H1 (cell line): ENCODE measurements around the gene MICA. TPM values are rescaled to one million over a fixed set of nuclear protein-coding genes. Genes with fewer than 3 reads are reported as not detected.

Source experiments
- CTCF ChIA-PET: fragments of 300-600 bp; sonication (Branson Sonifier 250); formaldehyde crosslinking; loops from one replicate; lab custom pipeline; 2021; ENCODE audit not compliant: partially characterized antibody; lab: Charles Lee
- POLR2A ChIA-PET: fragments of 300-600 bp; sonication (Branson Sonifier 250); formaldehyde crosslinking; loops from one replicate; lab custom pipeline; 2021; ENCODE audit warnings: inconsistent platforms; ENCODE audit not compliant: partially characterized antibody; lab: Charles Lee
- DNase-seq, 2 experiments: peaks; one replicate each; pipeline versions ENCODE4 v3.0.0 to v3.0.0-alpha.2; 2010 to 2022; ENCODE audit warnings: low spot score in 2 of 2, low read depth in 1 of 2, mixed read lengths in 1 of 2
- FAIRE-seq: peaks from 2 replicates; lab custom pipeline; 2011; peaks lifted over from hg19 to GRCh38; lab: Jason Lieb, UNC
- H2AFZ ChIP-seq: 2 replicates; pipeline ENCODE4 v1.8.1; 2012; ENCODE audit warnings: low read length, inconsistent platforms
- H2AK5ac ChIP-seq: 2 replicates; pipeline ENCODE4 v1.6.1; 2013; ENCODE audit warnings: low read depth, low read length
- H2BK120ac ChIP-seq: replicated peaks from 2 replicates; pipeline ENCODE3; 2013; ENCODE audit warnings: low read depth, low read length, inconsistent platforms
- H2BK12ac ChIP-seq: 2 replicates; pipeline ENCODE4 v1.6.1; 2013; ENCODE audit warnings: low read depth, low read length
- H2BK15ac ChIP-seq: 2 replicates; pipeline ENCODE4 v1.6.1; 2013; ENCODE audit warnings: low read length
- H2BK20ac ChIP-seq: 2 replicates; pipeline ENCODE4 v1.6.1; 2013; ENCODE audit warnings: low read length
- H2BK5ac ChIP-seq: 2 replicates; pipeline ENCODE4 v1.6.1; 2013; ENCODE audit warnings: low read depth, low read length
- H3K14ac ChIP-seq: 2 replicates; pipeline ENCODE4 v1.6.1; 2013; ENCODE audit warnings: inconsistent platforms; ENCODE audit not compliant: insufficient read length
- H3K18ac ChIP-seq: 2 replicates; pipeline ENCODE4 v1.6.1; 2013; ENCODE audit warnings: low read length; ENCODE audit errors: extremely low read depth
- H3K23ac ChIP-seq: 2 replicates; pipeline ENCODE4 v1.6.1; 2013; ENCODE audit warnings: inconsistent platforms; ENCODE audit not compliant: insufficient read length
- H3K23me2 ChIP-seq: 2 replicates; pipeline ENCODE4 v1.6.1; 2013; ENCODE audit warnings: low read depth, low read length
- H3K27ac ChIP-seq: 2 replicates; pipeline ENCODE4 v1.6.1; 2011; ENCODE audit warnings: low read depth, low read length, inconsistent platforms
- H3K27me3 ChIP-seq, 4 experiments: replicated peaks in 1 of 4; 1 replicate in 1 of 4; 2 replicates in 3 of 4; pipeline versions ENCODE4 v1.6.1 to v1.8.1; 2011 to 2013; ENCODE audit warnings: low read length in 3 of 4, mild to moderate bottlenecking in 3 of 4, inconsistent platforms in 2 of 4, mixed read lengths in 2 of 4, moderate library complexity in 1 of 4; ENCODE audit not compliant: control insufficient read depth in 3 of 4, insufficient read depth in 3 of 4; ENCODE audit errors: extremely low read depth in 1 of 4
- H3K36me3 ChIP-seq, 4 experiments: 2 replicates each; pipeline versions ENCODE4 v1.6.1 to v1.8.1; 2011 to 2013; ENCODE audit warnings: mild to moderate bottlenecking in 4 of 4, low read length in 3 of 4, moderate library complexity in 2 of 4, control low read depth in 1 of 4, inconsistent platforms in 1 of 4; ENCODE audit not compliant: insufficient read depth in 4 of 4, control insufficient read depth in 2 of 4
- H3K4ac ChIP-seq: replicated peaks from 2 replicates; pipeline ENCODE3; 2013; ENCODE audit warnings: low read length, low read depth, mixed read lengths, inconsistent platforms; ENCODE audit not compliant: insufficient read length
- H3K4me1 ChIP-seq, 4 experiments: replicated peaks in 1 of 4; 1 replicate in 1 of 4; 2 replicates in 3 of 4; pipeline versions ENCODE4 v1.6.1 to v1.8.1; 2011 to 2013; ENCODE audit warnings: low read length in 3 of 4, inconsistent platforms in 2 of 4, mixed read lengths in 1 of 4; ENCODE audit not compliant: insufficient read depth in 4 of 4, control insufficient read depth in 3 of 4
- H3K4me2 ChIP-seq, 2 experiments: 2 replicates each; pipeline versions ENCODE4 v1.6.1 to v1.8.1; 2011 to 2013; ENCODE audit warnings: low read depth in 2 of 2, low read length in 2 of 2, control low read depth in 1 of 2, inconsistent platforms in 1 of 2, mild to moderate bottlenecking in 1 of 2; ENCODE audit not compliant: insufficient read depth in 1 of 2
- H3K4me3 ChIP-seq, 4 experiments: fragments of 200-600, 300-600 bp in 1 of 4; sonication (generic), shearing (Covaris generic), sonication (Bioruptor Twin) in 1 of 4; 2 replicates each; pipeline versions ENCODE4 v1.5.1 to v1.8.1; 2011 to 2016; ENCODE audit warnings: low read length in 4 of 4, low read depth in 3 of 4, control low read depth in 2 of 4, inconsistent platforms in 2 of 4, mild to moderate bottlenecking in 2 of 4, mixed read lengths in 1 of 4, moderate library complexity in 1 of 4; ENCODE audit not compliant: insufficient read depth in 2 of 4; ENCODE audit errors: extremely low read depth in 1 of 4
- H3K56ac ChIP-seq: replicated peaks from 2 replicates; pipeline ENCODE3; 2013; ENCODE audit warnings: low read depth, mild to moderate bottlenecking, mixed read lengths, low read length, inconsistent platforms; ENCODE audit not compliant: insufficient read length
- H3K79me1 ChIP-seq: 2 replicates; pipeline ENCODE4 v1.6.1; 2013; ENCODE audit warnings: low read depth, low read length, control low read depth
- H3K79me2 ChIP-seq, 2 experiments: 2 replicates each; pipeline versions ENCODE4 v1.6.1 to v1.8.1; 2012 to 2013; ENCODE audit warnings: low read length in 2 of 2, mild to moderate bottlenecking in 2 of 2, inconsistent platforms in 1 of 2; ENCODE audit not compliant: insufficient read depth in 2 of 2, control insufficient read depth in 1 of 2
- H3K9ac ChIP-seq, 4 experiments: replicated peaks in 1 of 4; 1 replicate in 1 of 4; 2 replicates in 3 of 4; pipeline versions ENCODE4 v1.6.1 to v1.8.1; 2011 to 2013; ENCODE audit warnings: low read depth in 3 of 4, low read length in 3 of 4, control low read depth in 2 of 4, mild to moderate bottlenecking in 2 of 4, moderate library complexity in 2 of 4, inconsistent platforms in 1 of 4; ENCODE audit errors: extremely low read depth in 1 of 4
- H3K9me3 ChIP-seq, 2 experiments: 2 replicates each; pipeline versions ENCODE4 v1.6.1 to v1.8.1; 2012 to 2013; ENCODE audit warnings: mild to moderate bottlenecking in 2 of 2, moderate library complexity in 2 of 2, control low read depth in 1 of 2, inconsistent platforms in 1 of 2, low read depth in 1 of 2, low read length in 1 of 2, mixed read lengths in 1 of 2; ENCODE audit not compliant: insufficient read depth in 2 of 2
- H4K20me1 ChIP-seq, 2 experiments: replicated peaks in 1 of 2; 2 replicates each; pipeline versions ENCODE3 to v1.8.1; 2011 to 2013; ENCODE audit warnings: inconsistent platforms in 2 of 2, low read length in 2 of 2, mild to moderate bottlenecking in 1 of 2; ENCODE audit not compliant: insufficient read depth in 2 of 2, control insufficient read depth in 1 of 2
- H4K5ac ChIP-seq: 2 replicates; pipeline ENCODE4 v1.6.1; 2013; ENCODE audit warnings: low read length, low read depth, mixed read lengths, inconsistent platforms; ENCODE audit not compliant: insufficient read length
- H4K8ac ChIP-seq: 2 replicates; pipeline ENCODE4 v1.8.0; 2013; ENCODE audit warnings: mild to moderate bottlenecking, moderate library complexity, low read length, inconsistent platforms; ENCODE audit not compliant: insufficient read depth; ENCODE audit errors: extremely low read depth
- H4K91ac ChIP-seq: replicated peaks from 2 replicates; pipeline ENCODE3; 2013; ENCODE audit warnings: low read length, mixed read lengths, inconsistent platforms; ENCODE audit not compliant: insufficient read length
- BCL11A ChIP-seq, 2 experiments: IDR thresholded peaks; one replicate each; pipeline ENCODE4 v1.6.1; 2011; ENCODE audit warnings: low read depth in 2 of 2, low read length in 2 of 2, mild to moderate bottlenecking in 2 of 2
- RAD21 ChIP-seq, 2 experiments: IDR thresholded peaks in 1 of 2; conservative IDR thresholded peaks in 1 of 2; 2 replicates each; pipeline ENCODE4 v1.6.1; 2011; ENCODE audit warnings: low read depth in 2 of 2, low read length in 2 of 2, improper control_type of control experiment in 1 of 2, inconsistent platforms in 1 of 2, mild to moderate bottlenecking in 1 of 2, moderate library complexity in 1 of 2
- WGBS, 2 experiments: shearing (Covaris generic) in 1 of 2; methylation state at CpG; one replicate each; pipeline versions ENCODE4 v1.1.6 to v1.1.7; 2013 to 2015; ENCODE audit warnings: low lambda C conversion rate in 2 of 2, mixed read lengths in 2 of 2, inconsistent platforms in 1 of 2, low coverage in 1 of 2, missing lambda C conversion rate in 1 of 2; ENCODE audit not compliant: insufficient replicate concordance in 2 of 2, insufficient coverage in 1 of 2, insufficient read length in 1 of 2; ENCODE audit errors: extremely low coverage in 1 of 2, missing lambda C conversion rate in 1 of 2; 5-methylcytosine and 5-hydroxymethylcytosine counted together
- polyA plus RNA-seq, 7 experiments: library from polyadenylated mRNA; depleted of rRNA in 3 of 7; stranded (reverse) in 5 of 7; unstranded in 2 of 7; fragments of >200 nt in 5 of 7; fragments of 200-250 nt in 2 of 7; gene quantifications; 1 replicate in 5 of 7; 2 replicates in 1 of 7; 4 replicates in 1 of 7; pipeline versions ENCODE4 v1.2.1 to v1.2.3, GENCODE V29; 2011 to 2013; ENCODE audit warnings: missing spikeins in 2 of 7, mixed read lengths in 2 of 7
- total RNA-seq: library from RNA; stranded (reverse); fragmentation: NEBNext Ultra II Directional; extraction: Animal tissue kit (Norgen Biotek cat#: 25700); gene quantifications from 2 replicates; pipeline ENCODE4 v1.2.1, GENCODE V29; 2021

Gene MICA
- total and polyA plus RNA-seq, 2 of the 8 experiments (the other 6 are each of a cell fraction or from before 2014, with no cell fraction given), result 12.5 to 16.3 TPM

- POLR2A ChIA-PET, result interaction anchor here (0.7 to 0.8 kb wide), 2 partner anchors 49 to 95 kb away, joined by 3 to 4 read pairs; no protein-coding TSS in a partner anchor
- no peaks in the 10 kb centered on the region for H3K23me2 ChIP-seq
- 54% methylated on average over 5 of the region's 5 CpGs; no CpG with 5 or more reads in 1 of the 2 experiments for WGBS, 2 experiments
Observed at GRCh38 chr6:31393932-31394331, 9.5 kb upstream of the MICA start.

More at GRCh38 chr6:31393932-31394331, 9.5 kb upstream of the MICA start:
- Histone ChIP-seq H3K27me3 (no peaks in the 10 kb centered on the region; a peak in 1 of 7 replicates), H3K23ac (no peak overlapping the region), H2AK5ac (peak overlapping the region; percentile 53; the same call in 1 of the 2 replicates), H2BK12ac (peak overlapping the region; percentile 44; the same call in 1 of the 2 replicates), H2BK20ac (no peak overlapping the region), H3K14ac (no peak overlapping the region), H4K20me1 (peaks cover 0 to 1% of the 10 kb centered on the region in 2 experiments), H3K4ac (no peak overlapping the region), H3K18ac (no peak overlapping the region), H3K36me3 (no peaks in the 10 kb centered on the region), H3K79me2 (no peaks in the 10 kb centered on the region), H2BK120ac (no peak overlapping the region), H4K5ac (no peak overlapping the region), H3K9me3 (0 out of 4 replicates have a peak, but pooled peaks cover 0 to 4% of the 10 kb centered on the region in 2 experiments), H4K91ac (no peak overlapping the region), H2AFZ (no peak overlapping the region), H3K56ac (no peak overlapping the region), H3K79me1 (no peaks in the 10 kb centered on the region), H3K4me3 (no peak overlapping the region), H2BK15ac (no peak overlapping the region), H3K9ac (no peak overlapping the region), H4K8ac (no peak overlapping the region), H3K27ac (no peak overlapping the region), H2BK5ac (no peak overlapping the region), H3K4me2 (0 out of 4 replicates have a peak overlapping the region, but pooled peaks of 1 of the 2 experiments have one; percentile 17), H3K4me1 (no peaks in the 10 kb centered on the region; a peak in 1 of 7 replicates)
- TF ChIP-seq BCL11A (IDR thresholded peaks at IDR 0.05; ENCODE audit: low read depth in 2 of 2, low read length in 2 of 2), result no peak
- no peak for TF ChIP-seq RAD21 (IDR thresholded peaks at IDR 0.05 in 1 of 2, conservative IDR thresholded peaks at IDR 0.05 in 1 of 2; ENCODE audit: low read depth in 2 of 2, low read length in 2 of 2)
- FAIRE-seq (no peak), DNase-seq (no peak)
- CTCF ChIA-PET, result interaction anchor here (0.8 to 1.6 kb wide), 6 partner anchors 9 to 81 kb away, joined by 3 to 6 read pairs (median 4); partner anchors contain the start of gene MICA
